NCI-H2227 (cell line): ENCODE data around the gene ASTL.
"Not testable (repeated sequence)": the region's sequence is repeated elsewhere in the genome, so short reads cannot be mapped to it uniquely, and the experiment has no call there.

Experiments
- DNase-seq: peaks from one replicate; lab custom pipeline; 2025; ENCODE audit not compliant: unreplicated experiment; lab: John Stamatoyannopoulos, UW

Gene ASTL

GRCh38 chr2:96085541-96086355 is 52.6 kb downstream of the ASTL start:
- DNase-seq, result no peak

GRCh38 chr2:96084858-96085518 is 53.3 kb downstream of the ASTL start:
- not testable (repeated sequence) for DNase-seq

- no peak for DNase-seq
Observed at GRCh38 chr2:96083989-96084857, 54.1 kb downstream of the ASTL start.

- no peak for DNase-seq
Observed at GRCh38 chr2:96083064-96083939, 55.0 kb downstream of the ASTL start.

GRCh38 chr2:96082211-96083063 is 55.9 kb downstream of the ASTL start:
- no peak for DNase-seq

GRCh38 chr2:96081042-96081441 is 57.3 kb downstream of the ASTL start:
- DNase-seq, result no peak

- no peak for DNase-seq
Observed at GRCh38 chr2:96075199-96075771, 63.0 kb downstream of the ASTL start.

- DNase-seq, result no peak
Observed at GRCh38 chr2:96074156-96074555, 64.1 kb downstream of the ASTL start.

- no peak for DNase-seq
Observed at GRCh38 chr2:96073170-96073775, 65.0 kb downstream of the ASTL start.
